BLaER1 treated with 17β-estradiol and CSF1 and Interleukin-3, amounts not matched to agents 10 nM and 100 nM (cell line): Measurements from ENCODE around the gene SORCS2.
A peak's percentile ranks its signal among the peaks of the same experiment; 100 is the strongest.

Source experiments
- H3K27ac ChIP-seq, 11 experiments: shearing (Covaris generic); formaldehyde crosslinking; 2 replicates each; pipeline ENCODE4 v1.8.1; 2022
- H3K27me3 ChIP-seq, 11 experiments: shearing (Covaris generic); formaldehyde crosslinking; 2 replicates each; pipeline ENCODE4 v1.8.1; 2022
- H3K36me3 ChIP-seq, 11 experiments: shearing (Covaris generic); formaldehyde crosslinking; 2 replicates each; pipeline ENCODE4 v1.8.1; 2022
- H3K4me1 ChIP-seq, 10 experiments: shearing (Covaris generic); formaldehyde crosslinking; 2 replicates each; pipeline ENCODE4 v1.8.1; 2022
- H3K4me2 ChIP-seq, 11 experiments: shearing (Covaris generic); formaldehyde crosslinking; 2 replicates each; pipeline ENCODE4 v1.8.1; 2022
- H3K4me3 ChIP-seq, 10 experiments: shearing (Covaris generic); formaldehyde crosslinking; 2 replicates each; pipeline ENCODE4 v1.8.1; 2022
- H3K9ac ChIP-seq, 11 experiments: shearing (Covaris generic); formaldehyde crosslinking; 2 replicates each; pipeline ENCODE4 v1.8.1; 2022
- H3K9me3 ChIP-seq, 11 experiments: shearing (Covaris generic); formaldehyde crosslinking; replicated peaks in 1 of 11; 2 replicates each; pipeline ENCODE4 v1.8.1; 2022
- H4K20me1 ChIP-seq, 11 experiments: shearing (Covaris generic); formaldehyde crosslinking; 2 replicates each; pipeline ENCODE4 v1.8.1; 2022
- Cebpa-rat ChIP-seq, 11 experiments: shearing (Covaris generic); IDR thresholded peaks; 2 replicates each; pipeline ENCODE4 v1.8.1; 2022

The SORCS2 gene

DNA sequence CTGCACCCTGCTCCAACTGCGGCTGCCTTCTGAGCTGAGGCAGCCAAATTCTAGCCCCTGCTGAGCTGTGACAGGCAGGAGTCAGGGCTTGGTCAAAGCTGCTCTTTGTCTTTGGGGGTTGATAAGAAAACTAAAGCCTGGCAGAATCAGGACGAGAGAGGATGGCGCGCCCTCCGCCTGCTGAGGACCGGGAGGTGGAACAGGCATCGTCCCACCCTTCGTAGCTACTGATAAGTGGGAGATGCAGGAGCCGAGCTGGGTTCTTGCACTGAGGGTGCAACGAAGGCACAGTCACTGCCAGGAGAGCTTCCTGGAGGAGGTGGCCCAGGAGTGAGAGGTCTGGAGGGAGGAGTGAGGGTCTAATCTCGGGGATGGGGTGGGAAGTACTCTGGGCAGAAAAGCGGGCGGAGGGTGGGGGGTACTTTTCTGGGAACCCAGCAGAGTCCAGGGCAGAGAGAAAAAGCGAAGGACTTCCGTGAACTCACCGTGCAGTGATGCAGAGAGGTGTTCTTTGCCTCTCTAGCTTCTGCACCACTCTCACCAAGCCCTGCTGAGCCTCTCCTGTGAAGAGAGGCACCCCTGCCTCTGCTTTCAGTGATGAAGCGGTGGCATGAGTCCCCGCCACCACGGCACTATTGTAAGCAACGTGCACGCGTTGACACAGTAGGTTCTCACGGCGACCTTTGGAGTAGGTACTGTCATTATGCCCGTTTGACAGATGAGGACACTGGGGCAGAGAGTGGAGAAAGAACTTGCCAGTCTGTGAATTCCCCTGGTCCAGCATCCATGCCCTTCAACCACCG, 107.8 kb downstream of the SORCS2 start:
- no peaks in the 10 kb centered on the region for H3K36me3 ChIP-seq
- peaks cover 0 to 74% (median 57%) of the 10 kb centered on the region in 10 experiments; a peak in 18 of 20 replicates for H3K4me1 ChIP-seq
- no peak overlapping the region for H3K4me3 ChIP-seq
- 0 out of 22 replicates have a peak overlapping the region, but pooled peaks of 1 of the 11 experiments have one; percentile 49 for H3K9ac ChIP-seq
- peak overlapping the region in 9 of 11 experiments; percentile 52 to 88 (median 76); a peak in 16 of 22 replicates for H3K4me2 ChIP-seq
- peak overlapping the region in 1 of 11 experiments; percentile 36; a peak in 1 of 22 replicates for H3K27ac ChIP-seq
- H4K20me1 ChIP-seq: peaks cover 0 to 35% (median 0%) of the 10 kb centered on the region in 11 experiments; a peak in 4 of 22 replicates
- H3K9me3 ChIP-seq: no peaks in the 10 kb centered on the region
- TF ChIP-seq Cebpa-rat (IDR thresholded peaks at IDR 0.05): no peak
- peaks cover 0 to 30% (median 0%) of the 10 kb centered on the region in 11 experiments; a peak in 5 of 22 replicates for H3K27me3 ChIP-seq

DNA sequence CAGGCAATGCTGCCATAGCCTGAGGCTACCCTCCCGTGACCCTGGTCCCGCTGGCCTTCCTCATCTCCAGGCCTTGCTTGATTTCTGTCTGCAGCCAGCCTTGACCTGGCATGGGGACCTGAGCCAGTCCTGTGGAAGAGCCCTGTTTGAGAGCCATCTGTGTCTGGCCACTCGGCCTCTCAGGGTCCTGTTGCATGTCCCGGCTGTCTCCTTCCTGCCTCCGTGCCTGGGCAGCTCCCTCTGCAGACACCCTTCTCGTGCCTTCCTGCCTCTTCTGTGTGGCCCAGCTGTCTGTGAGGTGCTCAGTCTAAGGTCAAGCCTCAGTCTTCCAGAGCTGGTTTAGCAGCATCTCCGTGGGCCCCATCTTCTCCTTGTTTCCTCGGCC, 108.4 kb downstream of the SORCS2 start:
- Histone ChIP-seq H3K4me3 (no peak overlapping the region), H3K4me1 (peaks cover 0 to 68% (median 51%) of the 10 kb centered on the region in 10 experiments; a peak in 18 of 20 replicates), H3K36me3 (no peaks in the 10 kb centered on the region), H3K4me2 (peak overlapping the region in 6 of 11 experiments; percentile 4 to 88 (median 26); a peak in 6 of 22 replicates), H3K9me3 (no peaks in the 10 kb centered on the region), H3K27me3 (peaks cover 0 to 30% (median 0%) of the 10 kb centered on the region in 11 experiments; a peak in 5 of 22 replicates), H3K27ac (no peak overlapping the region), H4K20me1 (peaks cover 0 to 36% (median 0%) of the 10 kb centered on the region in 11 experiments; a peak in 3 of 22 replicates), H3K9ac (no peak overlapping the region)
- no peak for TF ChIP-seq Cebpa-rat (IDR thresholded peaks at IDR 0.05)

DNA sequence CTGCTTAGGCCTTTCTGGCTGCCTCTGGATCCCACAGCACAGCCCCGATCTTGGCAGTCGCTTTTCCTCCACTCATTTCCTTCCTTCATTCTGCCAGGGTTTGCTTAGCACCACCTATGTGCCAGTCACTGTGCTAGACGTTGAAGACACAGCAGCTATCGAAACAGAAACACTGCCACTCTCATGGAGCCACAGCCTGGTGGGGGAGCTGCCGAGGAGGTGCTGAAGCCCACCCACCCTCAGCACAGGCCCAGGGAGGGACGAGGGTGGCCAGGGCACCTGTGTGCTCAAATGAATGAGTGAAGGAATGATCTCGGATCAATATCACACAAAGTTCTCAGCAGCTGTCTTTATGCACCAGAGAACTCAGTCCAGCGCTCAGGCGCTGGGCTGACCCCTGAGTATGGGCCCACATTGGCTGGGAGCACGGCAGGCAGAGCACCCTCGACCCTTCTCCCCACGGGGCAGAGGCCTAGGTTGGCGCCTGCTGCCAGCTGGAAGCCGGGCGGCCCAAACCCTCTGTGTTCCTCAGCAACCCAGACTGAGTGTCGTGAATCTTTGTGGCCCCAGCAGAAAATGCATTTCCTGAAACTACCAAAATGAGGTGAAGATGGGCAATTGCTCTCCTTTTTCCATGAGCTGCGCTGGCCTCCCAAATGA, 108.9 kb downstream of the SORCS2 start:
- no peak for TF ChIP-seq Cebpa-rat (IDR thresholded peaks at IDR 0.05)
- peak overlapping the region in 6 of 11 experiments; percentile 4 to 88 (median 26); a peak in 5 of 22 replicates for H3K4me2 ChIP-seq
- H3K27me3 ChIP-seq: peaks cover 0 to 30% (median 0%) of the 10 kb centered on the region in 11 experiments; a peak in 5 of 22 replicates

GRCh38 chr4:7301846-7302630, 109.7 kb downstream of the SORCS2 start:
- peaks cover 0 to 55% (median 38%) of the 10 kb centered on the region in 10 experiments; a peak in 18 of 20 replicates for H3K4me1 ChIP-seq
- H4K20me1 ChIP-seq: peaks cover 0 to 35% (median 0%) of the 10 kb centered on the region in 11 experiments; a peak in 3 of 22 replicates
- TF ChIP-seq Cebpa-rat (IDR thresholded peaks at IDR 0.05): no peak
- no peak overlapping the region for H3K27ac ChIP-seq
- H3K4me2 ChIP-seq: peak overlapping the region in 1 of 11 experiments; percentile 48; a peak in 3 of 22 replicates
- H3K36me3 ChIP-seq: no peaks in the 10 kb centered on the region
- H3K27me3 ChIP-seq: peaks cover 0 to 30% (median 0%) of the 10 kb centered on the region in 11 experiments; a peak in 5 of 22 replicates
- no peak overlapping the region for H3K4me3 ChIP-seq
- no peaks in the 10 kb centered on the region for H3K9me3 ChIP-seq
- no peak overlapping the region for H3K9ac ChIP-seq

More for the DNA sequence above, 108.9 kb downstream of the SORCS2 start:
- peaks cover 0 to 34% (median 0%) of the 10 kb centered on the region in 11 experiments; a peak in 3 of 22 replicates for H4K20me1 ChIP-seq
- H3K9ac ChIP-seq: no peak overlapping the region
- peaks cover 0 to 62% (median 45%) of the 10 kb centered on the region in 10 experiments; a peak in 18 of 20 replicates for H3K4me1 ChIP-seq
- no peak overlapping the region for H3K4me3 ChIP-seq
- H3K36me3 ChIP-seq: no peaks in the 10 kb centered on the region
- no peak overlapping the region for H3K27ac ChIP-seq
- H3K9me3 ChIP-seq: no peaks in the 10 kb centered on the region

DNA sequence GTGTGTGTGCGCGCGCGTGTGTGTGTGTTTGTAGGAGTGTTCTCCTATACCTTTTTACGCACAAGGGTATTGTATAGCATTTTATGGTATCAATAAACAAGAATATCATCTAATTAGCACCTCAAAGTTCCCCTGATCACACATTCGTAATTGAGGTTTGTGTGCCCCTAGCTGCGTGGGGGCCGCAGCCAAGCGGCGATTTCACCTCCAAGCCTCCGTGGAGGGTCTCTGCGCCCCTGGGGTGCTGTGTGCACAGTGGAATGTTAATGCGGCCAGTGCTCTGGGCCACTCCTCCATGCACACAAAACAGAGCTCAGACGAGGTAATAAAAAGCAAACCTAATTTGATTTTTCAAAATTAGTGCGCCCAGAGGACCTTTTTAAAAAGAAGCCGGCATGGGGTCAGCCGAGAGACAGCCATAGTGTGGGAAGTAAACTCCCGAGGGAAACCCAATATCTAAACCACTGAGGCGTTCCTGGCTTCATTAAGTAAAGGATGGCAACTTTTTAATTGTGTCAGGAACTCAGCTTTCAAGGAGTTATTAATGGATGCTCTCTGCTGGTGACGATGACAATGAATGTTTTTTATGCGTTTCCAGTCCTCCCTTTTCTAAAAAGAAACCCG, 110.6 kb downstream of the SORCS2 start:
- H3K9ac ChIP-seq: no peak overlapping the region
- H3K27me3 ChIP-seq: peaks cover 0 to 30% (median 0%) of the 10 kb centered on the region in 11 experiments; a peak in 5 of 22 replicates
- no peak overlapping the region for H3K4me3 ChIP-seq
- peaks cover 0 to 37% (median 0%) of the 10 kb centered on the region in 11 experiments; a peak in 3 of 22 replicates for H4K20me1 ChIP-seq
- H3K36me3 ChIP-seq: no peaks in the 10 kb centered on the region
- peak overlapping the region in 5 of 11 experiments; percentile 33 to 48 (median 39); a peak in 9 of 22 replicates for H3K4me2 ChIP-seq
- no peaks in the 10 kb centered on the region for H3K9me3 ChIP-seq
- no peak for TF ChIP-seq Cebpa-rat (IDR thresholded peaks at IDR 0.05)
- peaks cover 0 to 46% (median 30%) of the 10 kb centered on the region in 10 experiments; a peak in 18 of 20 replicates for H3K4me1 ChIP-seq
- H3K27ac ChIP-seq: no peak overlapping the region

DNA sequence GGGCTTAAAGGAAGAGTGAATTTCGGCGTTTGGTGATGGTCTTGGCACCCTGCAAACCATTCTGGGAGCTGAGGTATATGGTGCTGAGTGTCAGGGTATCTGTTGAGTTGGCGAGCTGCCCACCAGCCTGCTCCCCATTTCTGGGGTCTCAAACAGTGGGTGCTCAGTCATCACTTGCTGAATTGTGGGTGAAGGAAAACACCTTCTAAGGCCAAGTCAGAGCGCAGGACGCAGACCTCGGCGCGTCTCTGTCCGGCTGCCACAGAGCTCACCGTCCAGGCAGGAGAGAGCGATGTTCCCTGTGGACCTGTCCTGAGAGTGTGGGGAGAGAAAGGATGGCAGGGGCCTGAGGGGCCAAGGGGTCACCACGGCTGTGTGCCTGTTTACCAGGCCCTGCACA, 111.2 kb downstream of the SORCS2 start:
- H3K4me1 ChIP-seq: peaks cover 0 to 43% (median 24%) of the 10 kb centered on the region in 10 experiments; a peak in 18 of 20 replicates
- peak overlapping the region in 2 of 11 experiments; percentile 36 to 39; a peak in 4 of 22 replicates for H3K4me2 ChIP-seq
- H3K9ac ChIP-seq: no peak overlapping the region
- no peaks in the 10 kb centered on the region for H3K9me3 ChIP-seq
- no peak for TF ChIP-seq Cebpa-rat (IDR thresholded peaks at IDR 0.05)
- H3K27me3 ChIP-seq: peaks cover 0 to 27% (median 0%) of the 10 kb centered on the region in 11 experiments; a peak in 5 of 22 replicates
- H3K27ac ChIP-seq: no peak overlapping the region
- H4K20me1 ChIP-seq: peaks cover 0 to 31% (median 0%) of the 10 kb centered on the region in 11 experiments; a peak in 3 of 22 replicates
- no peak overlapping the region for H3K4me3 ChIP-seq
- H3K36me3 ChIP-seq: no peaks in the 10 kb centered on the region

GRCh38 chr4:7304436-7304835, 112.1 kb downstream of the SORCS2 start:
- Histone ChIP-seq H3K4me2 (no peak overlapping the region), H3K27me3 (peaks cover 0 to 19% (median 0%) of the 10 kb centered on the region in 11 experiments; a peak in 5 of 22 replicates)

More at GRCh38 chr4:7304436-7304835, 112.1 kb downstream of the SORCS2 start:
- H3K4me3 ChIP-seq: no peak overlapping the region
- no peak overlapping the region for H3K27ac ChIP-seq
- TF ChIP-seq Cebpa-rat (IDR thresholded peaks at IDR 0.05): no peak
- no peak overlapping the region for H3K9ac ChIP-seq
- no peaks in the 10 kb centered on the region for H3K9me3 ChIP-seq
- peaks cover 0 to 29% (median 0%) of the 10 kb centered on the region in 11 experiments; a peak in 3 of 22 replicates for H4K20me1 ChIP-seq
- H3K4me1 ChIP-seq: peaks cover 0 to 43% (median 24%) of the 10 kb centered on the region in 10 experiments; a peak in 16 of 20 replicates
- no peaks in the 10 kb centered on the region for H3K36me3 ChIP-seq
